GM12878 (cell line): ENCODE results near the gene LRRC8D. TPM values are rescaled to one million over a fixed set of nuclear protein-coding genes. Genes with fewer than 3 reads are reported as not detected.

Source experiments
- PAX8 ChIP-seq: fragments of 450-650 bp; IDR thresholded peaks from 2 replicates; pipeline ENCODE4 v1.6.1; 2017; ENCODE audit warnings: mild to moderate bottlenecking, moderate library complexity
- polyA plus RNA-seq, 11 experiments: library from polyadenylated mRNA; depleted of rRNA in 4 of 11; unstranded in 6 of 11; stranded (reverse) in 5 of 11; fragments of >200 nt; fragmentation: Nextera tagmentation in 4 of 11; fragmentation: Illumina TruSeq in 1 of 11; extraction: Ambion mirVana in 4 of 11; extraction: Trizol in 1 of 11; gene quantifications; 1 replicate in 1 of 11; 2 replicates in 10 of 11; pipeline versions ENCODE4 v1.2.1 to v1.2.3, GENCODE V29; 2011 to 2016; ENCODE audit warnings: inconsistent platforms in 2 of 11, missing spikeins in 2 of 11, low read depth in 1 of 11
- total RNA-seq, 4 experiments: library from RNA; depleted of rRNA in 3 of 4; stranded (reverse); fragments of >200 nt in 3 of 4; fragmentation: Illumina TruSeq in 1 of 4; extraction: Trizol in 1 of 4; gene quantifications; 2 replicates each; pipeline versions ENCODE4 v1.2.1 to v1.2.3, GENCODE V29; 2013 to 2021
- TF ChIP-seq, protein P1 (sequence below): fragments of 450-650 bp; IDR thresholded peaks from 2 replicates; pipeline ENCODE4 v1.6.1; 2017; ENCODE audit warnings: mild to moderate bottlenecking, moderate library complexity
- TF ChIP-seq, protein P2 (sequence below): fragments of 450-650 bp; IDR thresholded peaks from 2 replicates; pipeline ENCODE4 v1.6.1; 2016; ENCODE audit warnings: mild to moderate bottlenecking, moderate library complexity, borderline replicate concordance
- TF ChIP-seq, protein P3 (sequence below): IDR thresholded peaks from 2 replicates; pipeline ENCODE4 v1.6.1; 2012; ENCODE audit warnings: low read length, inconsistent platforms

LRRC8D gene
- total and polyA plus RNA-seq, 10 of the 15 experiments (the other 5 are each of a cell fraction or from before 2014, with no cell fraction given), result 5.6 to 44.1 (median 26.8) TPM

DNA sequence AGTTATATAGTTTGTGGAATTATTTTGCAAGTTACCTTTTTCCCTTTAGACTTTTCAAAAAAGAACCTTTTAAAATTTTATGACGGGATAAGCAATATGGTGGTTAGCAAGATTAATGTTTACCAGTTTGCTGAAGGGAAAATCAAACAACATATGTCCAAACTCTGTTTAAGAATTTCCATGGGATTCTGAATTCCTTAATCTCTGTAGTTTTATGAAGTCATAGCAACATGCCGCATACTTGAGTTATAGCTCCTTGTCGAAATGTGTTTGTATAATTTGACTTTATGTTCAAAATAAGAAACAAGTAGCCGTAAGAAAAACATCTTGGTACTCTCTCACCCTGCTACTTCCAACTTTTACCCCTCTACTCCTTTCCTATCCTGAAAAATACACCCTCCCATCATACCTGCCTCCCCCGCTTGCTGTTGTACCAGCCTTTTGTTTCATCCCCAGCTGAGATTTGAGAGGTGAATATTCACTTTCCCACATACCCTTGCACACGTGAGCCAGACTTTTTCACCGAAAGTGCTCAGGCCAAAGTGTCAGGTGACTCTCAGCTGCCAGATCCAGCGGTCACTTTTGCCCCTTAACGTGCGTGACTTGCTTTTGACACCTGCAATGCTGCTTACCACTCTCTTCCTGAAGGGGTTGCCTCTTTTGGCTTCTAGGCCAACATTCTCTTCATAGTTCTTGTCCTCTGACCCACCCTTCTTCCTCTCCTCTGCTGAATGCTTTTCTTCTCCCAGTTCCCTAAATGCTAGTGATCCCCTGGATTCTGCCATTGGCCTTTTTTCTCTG lies 90.6 kb downstream of the LRRC8D start (continued):
- TF ChIP-seq, protein P1, sequence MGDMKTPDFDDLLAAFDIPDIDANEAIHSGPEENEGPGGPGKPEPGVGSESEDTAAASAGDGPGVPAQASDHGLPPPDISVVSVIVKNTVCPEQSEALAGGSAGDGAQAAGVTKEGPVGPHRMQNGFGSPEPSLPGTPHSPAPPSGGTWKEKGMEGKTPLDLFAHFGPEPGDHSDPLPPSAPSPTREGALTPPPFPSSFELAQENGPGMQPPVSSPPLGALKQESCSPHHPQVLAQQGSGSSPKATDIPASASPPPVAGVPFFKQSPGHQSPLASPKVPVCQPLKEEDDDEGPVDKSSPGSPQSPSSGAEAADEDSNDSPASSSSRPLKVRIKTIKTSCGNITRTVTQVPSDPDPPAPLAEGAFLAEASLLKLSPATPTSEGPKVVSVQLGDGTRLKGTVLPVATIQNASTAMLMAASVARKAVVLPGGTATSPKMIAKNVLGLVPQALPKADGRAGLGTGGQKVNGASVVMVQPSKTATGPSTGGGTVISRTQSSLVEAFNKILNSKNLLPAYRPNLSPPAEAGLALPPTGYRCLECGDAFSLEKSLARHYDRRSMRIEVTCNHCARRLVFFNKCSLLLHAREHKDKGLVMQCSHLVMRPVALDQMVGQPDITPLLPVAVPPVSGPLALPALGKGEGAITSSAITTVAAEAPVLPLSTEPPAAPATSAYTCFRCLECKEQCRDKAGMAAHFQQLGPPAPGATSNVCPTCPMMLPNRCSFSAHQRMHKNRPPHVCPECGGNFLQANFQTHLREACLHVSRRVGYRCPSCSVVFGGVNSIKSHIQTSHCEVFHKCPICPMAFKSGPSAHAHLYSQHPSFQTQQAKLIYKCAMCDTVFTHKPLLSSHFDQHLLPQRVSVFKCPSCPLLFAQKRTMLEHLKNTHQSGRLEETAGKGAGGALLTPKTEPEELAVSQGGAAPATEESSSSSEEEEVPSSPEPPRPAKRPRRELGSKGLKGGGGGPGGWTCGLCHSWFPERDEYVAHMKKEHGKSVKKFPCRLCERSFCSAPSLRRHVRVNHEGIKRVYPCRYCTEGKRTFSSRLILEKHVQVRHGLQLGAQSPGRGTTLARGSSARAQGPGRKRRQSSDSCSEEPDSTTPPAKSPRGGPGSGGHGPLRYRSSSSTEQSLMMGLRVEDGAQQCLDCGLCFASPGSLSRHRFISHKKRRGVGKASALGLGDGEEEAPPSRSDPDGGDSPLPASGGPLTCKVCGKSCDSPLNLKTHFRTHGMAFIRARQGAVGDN, result no peak
- TF ChIP-seq, protein P2, sequence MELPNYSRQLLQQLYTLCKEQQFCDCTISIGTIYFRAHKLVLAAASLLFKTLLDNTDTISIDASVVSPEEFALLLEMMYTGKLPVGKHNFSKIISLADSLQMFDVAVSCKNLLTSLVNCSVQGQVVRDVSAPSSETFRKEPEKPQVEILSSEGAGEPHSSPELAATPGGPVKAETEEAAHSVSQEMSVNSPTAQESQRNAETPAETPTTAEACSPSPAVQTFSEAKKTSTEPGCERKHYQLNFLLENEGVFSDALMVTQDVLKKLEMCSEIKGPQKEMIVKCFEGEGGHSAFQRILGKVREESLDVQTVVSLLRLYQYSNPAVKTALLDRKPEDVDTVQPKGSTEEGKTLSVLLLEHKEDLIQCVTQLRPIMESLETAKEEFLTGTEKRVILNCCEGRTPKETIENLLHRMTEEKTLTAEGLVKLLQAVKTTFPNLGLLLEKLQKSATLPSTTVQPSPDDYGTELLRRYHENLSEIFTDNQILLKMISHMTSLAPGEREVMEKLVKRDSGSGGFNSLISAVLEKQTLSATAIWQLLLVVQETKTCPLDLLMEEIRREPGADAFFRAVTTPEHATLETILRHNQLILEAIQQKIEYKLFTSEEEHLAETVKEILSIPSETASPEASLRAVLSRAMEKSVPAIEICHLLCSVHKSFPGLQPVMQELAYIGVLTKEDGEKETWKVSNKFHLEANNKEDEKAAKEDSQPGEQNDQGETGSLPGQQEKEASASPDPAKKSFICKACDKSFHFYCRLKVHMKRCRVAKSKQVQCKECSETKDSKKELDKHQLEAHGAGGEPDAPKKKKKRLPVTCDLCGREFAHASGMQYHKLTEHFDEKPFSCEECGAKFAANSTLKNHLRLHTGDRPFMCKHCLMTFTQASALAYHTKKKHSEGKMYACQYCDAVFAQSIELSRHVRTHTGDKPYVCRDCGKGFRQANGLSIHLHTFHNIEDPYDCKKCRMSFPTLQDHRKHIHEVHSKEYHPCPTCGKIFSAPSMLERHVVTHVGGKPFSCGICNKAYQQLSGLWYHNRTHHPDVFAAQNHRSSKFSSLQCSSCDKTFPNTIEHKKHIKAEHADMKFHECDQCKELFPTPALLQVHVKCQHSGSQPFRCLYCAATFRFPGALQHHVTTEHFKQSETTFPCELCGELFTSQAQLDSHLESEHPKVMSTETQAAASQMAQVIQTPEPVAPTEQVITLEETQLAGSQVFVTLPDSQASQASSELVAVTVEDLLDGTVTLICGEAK, result no peak
- TF ChIP-seq PAX8, result no peak
- TF ChIP-seq, protein P3, sequence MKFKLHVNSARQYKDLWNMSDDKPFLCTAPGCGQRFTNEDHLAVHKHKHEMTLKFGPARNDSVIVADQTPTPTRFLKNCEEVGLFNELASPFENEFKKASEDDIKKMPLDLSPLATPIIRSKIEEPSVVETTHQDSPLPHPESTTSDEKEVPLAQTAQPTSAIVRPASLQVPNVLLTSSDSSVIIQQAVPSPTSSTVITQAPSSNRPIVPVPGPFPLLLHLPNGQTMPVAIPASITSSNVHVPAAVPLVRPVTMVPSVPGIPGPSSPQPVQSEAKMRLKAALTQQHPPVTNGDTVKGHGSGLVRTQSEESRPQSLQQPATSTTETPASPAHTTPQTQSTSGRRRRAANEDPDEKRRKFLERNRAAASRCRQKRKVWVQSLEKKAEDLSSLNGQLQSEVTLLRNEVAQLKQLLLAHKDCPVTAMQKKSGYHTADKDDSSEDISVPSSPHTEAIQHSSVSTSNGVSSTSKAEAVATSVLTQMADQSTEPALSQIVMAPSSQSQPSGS, result no peak
- TF ChIP-seq, all 136 proteins: peak for 0
